HepG2 (cell line): Measurements from ENCODE around the gene LUZP1. TPM values are rescaled to one million over a fixed set of nuclear protein-coding genes. Genes with fewer than 3 reads are reported as not detected.

ENCODE experiments used
- ATAD3A ChIP-seq: sonication (generic); formaldehyde crosslinking; IDR thresholded peaks from 2 replicates; pipeline ENCODE4 v1.4.0; 2020; ENCODE audit warnings: missing genetic modification reagents
- BHLHE40 ChIP-seq: IDR thresholded peaks from 2 replicates; pipeline ENCODE4 v1.6.1; 2011; ENCODE audit warnings: low read length, improper control_type of control experiment
- HIVEP1 ChIP-seq: sonication (generic); formaldehyde crosslinking; IDR thresholded peaks from 2 replicates; pipeline ENCODE4 v1.4.0; 2020; ENCODE audit warnings: mild to moderate bottlenecking, missing genetic modification reagents
- IKZF4 ChIP-seq: sonication (generic); formaldehyde crosslinking; IDR thresholded peaks from 2 replicates; pipeline ENCODE4 v1.5.1; 2020; ENCODE audit warnings: borderline replicate concordance, mild to moderate bottlenecking, low read depth, missing genetic modification reagents; ENCODE audit errors: not compliant biosample characterization
- KLF12 ChIP-seq: sonication (generic); formaldehyde crosslinking; IDR thresholded peaks from 2 replicates; pipeline ENCODE4 v1.4.0; 2020; ENCODE audit warnings: missing genetic modification reagents, borderline replicate concordance
- MEF2D ChIP-seq: sonication (generic); formaldehyde crosslinking; IDR thresholded peaks from 2 replicates; pipeline ENCODE4 v1.5.1; 2020; ENCODE audit warnings: mild to moderate bottlenecking, missing genetic modification reagents
- MTF2 ChIP-seq: sonication (generic); formaldehyde crosslinking; IDR thresholded peaks from 2 replicates; pipeline ENCODE4 v1.5.0; 2020; ENCODE audit warnings: missing genetic modification reagents, borderline replicate concordance
- POLR2AphosphoS2 ChIP-seq: IDR thresholded peaks from 2 replicates; pipeline ENCODE4 v1.6.1; 2011; ENCODE audit warnings: low read depth, low read length, improper control_type of control experiment
- RFX3 ChIP-seq: IDR thresholded peaks from 2 replicates; pipeline ENCODE4 v1.6.1; 2016; ENCODE audit warnings: missing biosample characterization, missing genetic modification reagents
- SP5 ChIP-seq: IDR thresholded peaks from 2 replicates; pipeline ENCODE4 v1.6.1; 2016; ENCODE audit warnings: low read depth, borderline replicate concordance
- SUZ12 ChIP-seq: fragments of 150-350 bp; IDR thresholded peaks from 2 replicates; pipeline ENCODE4 v1.6.1; 2014; ENCODE audit warnings: low read depth, low read length
- ZBTB8A ChIP-seq: sonication (generic); formaldehyde crosslinking; IDR thresholded peaks from 2 replicates; pipeline ENCODE4 v1.4.0; 2020; ENCODE audit warnings: mild to moderate bottlenecking, low read depth, missing genetic modification reagents, borderline replicate concordance
- ZC3H4 ChIP-seq: sonication (generic); formaldehyde crosslinking; IDR thresholded peaks from 2 replicates; pipeline ENCODE4 v1.4.0; 2020; ENCODE audit warnings: missing genetic modification reagents, borderline replicate concordance
- ZNF205 ChIP-seq: IDR thresholded peaks from 2 replicates; pipeline ENCODE4 v1.6.1; 2018; ENCODE audit warnings: missing biosample characterization, missing genetic modification reagents
- ZNF274 ChIP-seq: sonication (generic); formaldehyde crosslinking; IDR thresholded peaks from 2 replicates; pipeline ENCODE4 v1.5.1; 2020; ENCODE audit warnings: mild to moderate bottlenecking, missing genetic modification reagents
- ZNF350 ChIP-seq: sonication (generic); formaldehyde crosslinking; IDR thresholded peaks from 2 replicates; pipeline ENCODE4 v1.4.0; 2020; ENCODE audit warnings: mild to moderate bottlenecking, low read depth, missing genetic modification reagents, borderline replicate concordance
- ZNF747 ChIP-seq: sonication (generic); formaldehyde crosslinking; IDR thresholded peaks from 2 replicates; pipeline ENCODE4 v1.8.1; 2023; ENCODE audit warnings: missing genetic modification reagents, mild to moderate bottlenecking, borderline replicate concordance
- ZNF83 ChIP-seq: sonication (generic); formaldehyde crosslinking; IDR thresholded peaks from 2 replicates; pipeline ENCODE4 v1.4.0; 2020; ENCODE audit warnings: missing genetic modification reagents, mild to moderate bottlenecking, borderline replicate concordance
- polyA plus RNA-seq, 8 experiments: library from polyadenylated mRNA; depleted of rRNA in 3 of 8; stranded (reverse) in 7 of 8; unstranded in 1 of 8; fragments of >200 nt; fragmentation: Illumina TruSeq in 4 of 8; extraction: Trizol in 4 of 8; gene quantifications; 2 replicates each; pipeline versions ENCODE4 v1.2.1 to v1.2.3, GENCODE V29; 2011 to 2016; ENCODE audit warnings: low read depth in 4 of 8, missing spikeins in 1 of 8, mixed read lengths in 1 of 8; ENCODE audit not compliant: insufficient read depth in 1 of 8
- total RNA-seq, 5 experiments: library from RNA; depleted of rRNA; stranded (reverse); fragments of >200 nt; fragmentation: Illumina TruSeq; extraction: Trizol; gene quantifications; 2 replicates each; pipeline ENCODE4 v1.2.3, GENCODE V29; 2016; ENCODE audit warnings: low read depth in 1 of 5
- TF ChIP-seq, protein P1 (sequence below): sonication (generic); formaldehyde crosslinking; IDR thresholded peaks from 2 replicates; pipeline ENCODE4 v1.4.0; 2020; ENCODE audit warnings: missing genetic modification reagents
- TF ChIP-seq, protein P2 (sequence below): sonication (generic); formaldehyde crosslinking; IDR thresholded peaks from 2 replicates; pipeline ENCODE4 v1.8.1; 2023; ENCODE audit warnings: mild to moderate bottlenecking, moderate library complexity, missing genetic modification reagents
- TF ChIP-seq, protein P3 (sequence below): IDR thresholded peaks from 2 replicates; pipeline ENCODE4 v1.6.1; 2016; ENCODE audit warnings: mild to moderate bottlenecking
- TF ChIP-seq, protein P4 (sequence below): sonication (generic); formaldehyde crosslinking; IDR thresholded peaks from 2 replicates; pipeline ENCODE4 v1.8.0; 2023; ENCODE audit warnings: mild to moderate bottlenecking, missing genetic modification reagents

Gene LUZP1
- total and polyA plus RNA-seq, 2 of the 13 experiments (the other 11 are each of a cell fraction or from before 2014, with no cell fraction given), result 6.9 to 12.7 TPM

DNA sequence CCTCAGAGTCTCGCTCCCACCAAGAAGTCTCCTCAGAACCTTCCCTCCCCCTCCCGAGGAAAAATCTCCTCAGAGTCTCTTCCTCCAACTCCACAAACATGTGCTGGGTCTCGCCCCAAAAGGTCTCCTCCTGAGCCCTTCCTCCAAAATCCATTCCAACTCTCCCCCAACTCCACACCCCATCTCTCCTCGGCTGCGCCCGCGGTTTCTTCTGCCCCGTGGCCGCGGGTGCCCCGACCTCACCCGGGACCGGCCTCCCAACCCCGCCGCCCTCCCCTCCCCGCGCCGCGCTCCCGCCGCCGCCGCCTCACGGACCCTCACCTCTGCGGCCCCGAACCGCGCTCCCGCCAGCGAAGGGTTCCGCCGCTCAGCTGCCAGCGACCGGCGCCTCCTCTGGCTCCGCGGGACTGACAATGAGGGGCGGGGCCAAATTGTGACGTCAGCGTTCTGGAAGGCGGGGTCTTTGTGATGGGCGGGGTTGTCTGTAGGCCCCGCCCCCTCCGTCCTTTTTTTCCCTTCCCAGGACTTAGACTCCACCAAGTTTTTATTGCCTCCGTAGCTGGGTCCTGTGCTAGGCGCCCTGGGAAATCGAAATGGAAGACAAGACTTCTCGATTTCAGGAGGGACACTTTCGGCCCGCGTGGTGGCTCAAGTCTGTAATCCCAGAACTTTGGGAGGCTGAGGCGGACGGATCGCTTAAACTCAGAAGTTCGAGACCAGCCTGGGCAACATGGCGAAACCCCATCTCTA lies at the start of gene LUZP1 (continued):
- TF ChIP-seq, protein P1, sequence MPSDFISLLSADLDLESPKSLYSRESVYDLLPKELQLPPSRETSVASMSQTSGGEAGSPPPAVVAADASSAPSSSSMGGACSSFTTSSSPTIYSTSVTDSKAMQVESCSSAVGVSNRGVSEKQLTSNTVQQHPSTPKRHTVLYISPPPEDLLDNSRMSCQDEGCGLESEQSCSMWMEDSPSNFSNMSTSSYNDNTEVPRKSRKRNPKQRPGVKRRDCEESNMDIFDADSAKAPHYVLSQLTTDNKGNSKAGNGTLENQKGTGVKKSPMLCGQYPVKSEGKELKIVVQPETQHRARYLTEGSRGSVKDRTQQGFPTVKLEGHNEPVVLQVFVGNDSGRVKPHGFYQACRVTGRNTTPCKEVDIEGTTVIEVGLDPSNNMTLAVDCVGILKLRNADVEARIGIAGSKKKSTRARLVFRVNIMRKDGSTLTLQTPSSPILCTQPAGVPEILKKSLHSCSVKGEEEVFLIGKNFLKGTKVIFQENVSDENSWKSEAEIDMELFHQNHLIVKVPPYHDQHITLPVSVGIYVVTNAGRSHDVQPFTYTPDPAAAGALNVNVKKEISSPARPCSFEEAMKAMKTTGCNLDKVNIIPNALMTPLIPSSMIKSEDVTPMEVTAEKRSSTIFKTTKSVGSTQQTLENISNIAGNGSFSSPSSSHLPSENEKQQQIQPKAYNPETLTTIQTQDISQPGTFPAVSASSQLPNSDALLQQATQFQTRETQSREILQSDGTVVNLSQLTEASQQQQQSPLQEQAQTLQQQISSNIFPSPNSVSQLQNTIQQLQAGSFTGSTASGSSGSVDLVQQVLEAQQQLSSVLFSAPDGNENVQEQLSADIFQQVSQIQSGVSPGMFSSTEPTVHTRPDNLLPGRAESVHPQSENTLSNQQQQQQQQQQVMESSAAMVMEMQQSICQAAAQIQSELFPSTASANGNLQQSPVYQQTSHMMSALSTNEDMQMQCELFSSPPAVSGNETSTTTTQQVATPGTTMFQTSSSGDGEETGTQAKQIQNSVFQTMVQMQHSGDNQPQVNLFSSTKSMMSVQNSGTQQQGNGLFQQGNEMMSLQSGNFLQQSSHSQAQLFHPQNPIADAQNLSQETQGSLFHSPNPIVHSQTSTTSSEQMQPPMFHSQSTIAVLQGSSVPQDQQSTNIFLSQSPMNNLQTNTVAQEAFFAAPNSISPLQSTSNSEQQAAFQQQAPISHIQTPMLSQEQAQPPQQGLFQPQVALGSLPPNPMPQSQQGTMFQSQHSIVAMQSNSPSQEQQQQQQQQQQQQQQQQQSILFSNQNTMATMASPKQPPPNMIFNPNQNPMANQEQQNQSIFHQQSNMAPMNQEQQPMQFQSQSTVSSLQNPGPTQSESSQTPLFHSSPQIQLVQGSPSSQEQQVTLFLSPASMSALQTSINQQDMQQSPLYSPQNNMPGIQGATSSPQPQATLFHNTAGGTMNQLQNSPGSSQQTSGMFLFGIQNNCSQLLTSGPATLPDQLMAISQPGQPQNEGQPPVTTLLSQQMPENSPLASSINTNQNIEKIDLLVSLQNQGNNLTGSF (CRISPR knock-in tag), result no peak
- TF ChIP-seq BHLHE40 (no peak), ZNF205 (CRISPR knock-in tag) (no peak), ZBTB8A (CRISPR knock-in tag) (no peak), MTF2 (CRISPR knock-in tag) (no peak), SUZ12 (no peak), ZNF83 (no peak), KLF12 (CRISPR knock-in tag) (no peak), RFX3 (CRISPR knock-in tag) (no peak), IKZF4 (no peak), ZNF350 (CRISPR knock-in tag) (no peak), ZNF747 (CRISPR knock-in tag) (no peak), HIVEP1 (CRISPR knock-in tag) (no peak), POLR2AphosphoS2 (no peak), ATAD3A (CRISPR knock-in tag) (no peak), SP5 (CRISPR knock-in tag) (no peak), ZC3H4 (CRISPR knock-in tag) (no peak), ZNF274 (CRISPR knock-in tag) (no peak), MEF2D (CRISPR knock-in tag) (no peak)
- TF ChIP-seq, protein P2, sequence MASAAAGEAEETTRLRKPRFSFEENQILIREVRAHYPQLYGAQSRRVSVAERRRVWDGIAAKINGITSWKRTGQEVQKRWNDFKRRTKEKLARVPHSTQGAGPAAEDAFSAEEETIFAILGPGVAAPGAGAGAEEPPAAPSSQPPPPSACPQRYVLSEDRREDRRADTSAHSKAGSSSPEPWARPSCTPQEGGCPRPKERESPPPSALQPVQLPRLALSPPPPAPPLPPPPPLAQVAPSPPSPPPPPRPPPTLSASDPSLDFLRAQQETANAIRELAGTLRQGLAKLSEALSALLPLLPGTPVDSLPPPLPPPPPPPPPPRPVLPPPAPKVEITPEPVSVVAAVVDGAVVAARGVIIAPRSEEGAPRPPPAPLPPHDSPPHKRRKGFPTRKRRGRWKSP (CRISPR knock-in tag), result no peak
- TF ChIP-seq, protein P3, sequence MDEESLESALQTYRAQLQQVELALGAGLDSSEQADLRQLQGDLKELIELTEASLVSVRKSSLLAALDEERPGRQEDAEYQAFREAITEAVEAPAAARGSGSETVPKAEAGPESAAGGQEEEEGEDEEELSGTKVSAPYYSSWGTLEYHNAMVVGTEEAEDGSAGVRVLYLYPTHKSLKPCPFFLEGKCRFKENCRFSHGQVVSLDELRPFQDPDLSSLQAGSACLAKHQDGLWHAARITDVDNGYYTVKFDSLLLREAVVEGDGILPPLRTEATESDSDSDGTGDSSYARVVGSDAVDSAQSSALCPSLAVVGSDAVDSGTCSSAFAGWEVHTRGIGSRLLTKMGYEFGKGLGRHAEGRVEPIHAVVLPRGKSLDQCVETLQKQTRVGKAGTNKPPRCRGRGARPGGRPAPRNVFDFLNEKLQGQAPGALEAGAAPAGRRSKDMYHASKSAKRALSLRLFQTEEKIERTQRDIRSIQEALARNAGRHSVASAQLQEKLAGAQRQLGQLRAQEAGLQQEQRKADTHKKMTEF (CRISPR knock-in tag), result peak; percentile 15; the same call in 1 of the 2 replicates
- TF ChIP-seq, protein P4, sequence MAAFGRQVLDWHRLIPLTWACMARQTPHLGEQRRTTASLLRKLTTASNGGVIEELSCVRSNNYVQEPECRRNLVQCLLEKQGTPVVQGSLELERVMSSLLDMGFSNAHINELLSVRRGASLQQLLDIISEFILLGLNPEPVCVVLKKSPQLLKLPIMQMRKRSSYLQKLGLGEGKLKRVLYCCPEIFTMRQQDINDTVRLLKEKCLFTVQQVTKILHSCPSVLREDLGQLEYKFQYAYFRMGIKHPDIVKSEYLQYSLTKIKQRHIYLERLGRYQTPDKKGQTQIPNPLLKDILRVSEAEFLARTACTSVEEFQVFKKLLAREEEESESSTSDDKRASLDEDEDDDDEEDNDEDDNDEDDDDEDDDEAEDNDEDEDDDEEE (CRISPR knock-in tag), result no peak
